Panc1 (cell line): Measurements from ENCODE around the gene CCDC172. TPM values are rescaled to one million over a fixed set of nuclear protein-coding genes. Genes with fewer than 3 reads are reported as not detected.

Experiments
- ATAC-seq: fragments of 200-7000 bp; cut with Tn5 transposase; 2 replicates; pipeline ENCODE4 v1.9.1; 2020; ENCODE audit warnings: mild to moderate bottlenecking, moderate library complexity
- BruUV-seq: library from RNA; stranded (reverse); fragments of 400-500 nt; replicated peaks from 2 replicates; lab custom pipeline; 2021; lab: Mats Ljungman, UMichigan
- CTCF ChIA-PET: fragments of 300-600 bp; sonication (Branson Sonifier 250); formaldehyde crosslinking; loops from one replicate; lab custom pipeline; 2022; ENCODE audit warnings: antibody characterized with exemption; lab: Charles Lee
- POLR2A ChIA-PET: fragments of 300-600 bp; sonication (Branson Sonifier 250); formaldehyde crosslinking; loops from one replicate; lab custom pipeline; 2022; ENCODE audit warnings: antibody characterized with exemption; lab: Charles Lee
- DNase-seq: peaks from one replicate; pipeline ENCODE4 v3.0.0-alpha.2; 2010; ENCODE audit warnings: low read depth, low spot score
- H3K27ac ChIP-seq: 2 replicates; pipeline ENCODE4 v1.5.1; 2011; ENCODE audit warnings: mild to moderate bottlenecking, low read length, inconsistent platforms
- H3K27me3 ChIP-seq: fragments of 200-500 bp; sonication (Bioruptor generic); 2 replicates; pipeline ENCODE4 v1.6.0; 2014; ENCODE audit warnings: low read length, inconsistent platforms; ENCODE audit not compliant: control insufficient read depth, insufficient read depth
- H3K36me3 ChIP-seq: fragments of 200-500 bp; sonication (Bioruptor generic); 2 replicates; pipeline ENCODE4 v1.5.1; 2014; ENCODE audit warnings: inconsistent platforms, mild to moderate bottlenecking, low read length, moderate library complexity; ENCODE audit not compliant: control insufficient read depth, insufficient read depth
- H3K4me1 ChIP-seq: 2 replicates; pipeline ENCODE4 v1.5.1; 2011; ENCODE audit warnings: inconsistent platforms, mild to moderate bottlenecking, low read length, moderate library complexity; ENCODE audit not compliant: control insufficient read depth, insufficient read depth
- H3K4me3 ChIP-seq, 2 experiments: 2 replicates each; pipeline ENCODE4 v1.5.1; 2011 to 2012; ENCODE audit warnings: low read depth in 2 of 2, low read length in 2 of 2, mild to moderate bottlenecking in 2 of 2, inconsistent platforms in 1 of 2, moderate library complexity in 1 of 2
- H3K9me3 ChIP-seq: fragments of 200-500 bp; sonication (Bioruptor generic); 2 replicates; pipeline ENCODE4 v1.5.1; 2014; ENCODE audit warnings: low read depth, mild to moderate bottlenecking, inconsistent platforms, low read length, moderate library complexity; ENCODE audit not compliant: control insufficient read depth, insufficient read depth
- POLR2AphosphoS5 ChIP-seq: IDR thresholded peaks from 2 replicates; pipeline ENCODE4 v1.6.1; 2012; ENCODE audit warnings: mild to moderate bottlenecking, low read depth, low read length, moderate library complexity
- SIN3A ChIP-seq: IDR thresholded peaks from 2 replicates; pipeline ENCODE4 v1.6.1; 2012; ENCODE audit warnings: low read depth, mild to moderate bottlenecking, low read length, moderate library complexity, borderline replicate concordance; ENCODE audit not compliant: insufficient read depth
- TCF7L2 ChIP-seq: IDR thresholded peaks from 2 replicates; pipeline ENCODE4 v1.6.1; 2011; ENCODE audit warnings: mild to moderate bottlenecking, low read depth, low read length, inconsistent platforms
- in situ Hi-C: cut with HindIII; loops from 2 replicates; pipeline ENCODE4 v1.10.0; 2016; ENCODE audit warnings: low sequenced_read_pairs, low pct_unique_long_range_greater_than_20kb
- intact Hi-C: fragments of 100-400 bp; cut with micrococcal nuclease; formaldehyde crosslinking; loops from one replicate; pipeline ENCODE4 v1.10.0; 2022; ENCODE audit not compliant: unreplicated experiment
- total RNA-seq: library from RNA; stranded (reverse); gene quantifications from one replicate; pipeline ENCODE4 v1.2.1, GENCODE V29; 2021; ENCODE audit not compliant: unreplicated experiment
- TF ChIP-seq, protein P1 (sequence below), 2 experiments: IDR thresholded peaks; 2 replicates each; pipeline ENCODE4 v1.6.1; 2011 to 2012; ENCODE audit warnings: low read depth in 2 of 2, control low read depth in 1 of 2, low read length in 1 of 2, mild to moderate bottlenecking in 1 of 2, moderate library complexity in 1 of 2; ENCODE audit not compliant: insufficient read depth in 1 of 2
- TF ChIP-seq, protein P2 (sequence below): fragments of 450-650 bp; IDR thresholded peaks from 2 replicates; pipeline ENCODE4 v1.5.1; 2017; ENCODE audit warnings: mild to moderate bottlenecking

The CCDC172 gene
- total RNA-seq, 1 experiment from 2014 or later = not detected

DNA sequence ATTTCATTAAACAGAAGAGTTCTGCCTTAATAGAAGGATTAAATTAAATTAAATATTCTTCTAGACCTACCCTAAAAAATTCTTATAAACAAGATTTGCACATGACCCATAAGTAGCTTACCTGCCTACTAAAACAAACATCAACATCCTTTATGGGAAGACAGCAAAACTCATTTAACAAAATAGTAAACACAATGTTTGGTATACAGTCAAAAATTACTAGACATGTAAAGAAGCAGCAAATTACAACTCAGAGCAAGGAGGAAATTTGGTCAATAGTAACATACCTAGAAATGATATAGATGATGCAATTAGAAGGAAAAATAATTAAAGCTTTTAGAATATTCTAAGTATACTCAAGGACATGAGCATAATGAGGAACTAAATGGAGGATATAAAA, 27.9 kb downstream of the CCDC172 start:
- no peak for ATAC-seq
- POLR2A ChIA-PET = interaction anchor here (0.6 kb wide), 1 partner anchor 10 kb away, joined by 4 read pairs; no protein-coding TSS in a partner anchor

DNA sequence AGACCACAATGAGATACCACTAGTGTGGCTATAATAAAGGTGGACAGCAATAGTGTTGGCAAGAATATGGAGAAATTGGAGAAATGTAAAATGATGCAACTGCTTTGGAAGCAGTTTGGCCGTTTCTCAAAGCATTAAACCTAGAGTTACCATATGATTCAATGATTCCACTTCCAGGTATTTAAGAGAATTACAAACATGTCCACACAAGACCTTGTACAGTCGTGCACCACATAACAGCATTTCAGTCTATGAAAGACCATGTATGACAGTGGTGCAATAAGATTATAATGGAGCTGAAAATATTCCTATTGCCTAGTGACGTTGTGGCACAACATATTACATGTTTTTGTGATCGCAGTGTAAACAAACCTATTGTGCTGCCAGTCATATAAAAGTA, 29.6 kb downstream of the CCDC172 start:
- intact Hi-C loops = no loop called here
- ChIA-PET CTCF (no interaction called here), POLR2A (no interaction called here)
- TF ChIP-seq SIN3A = no peak
- TF ChIP-seq, protein P1, sequence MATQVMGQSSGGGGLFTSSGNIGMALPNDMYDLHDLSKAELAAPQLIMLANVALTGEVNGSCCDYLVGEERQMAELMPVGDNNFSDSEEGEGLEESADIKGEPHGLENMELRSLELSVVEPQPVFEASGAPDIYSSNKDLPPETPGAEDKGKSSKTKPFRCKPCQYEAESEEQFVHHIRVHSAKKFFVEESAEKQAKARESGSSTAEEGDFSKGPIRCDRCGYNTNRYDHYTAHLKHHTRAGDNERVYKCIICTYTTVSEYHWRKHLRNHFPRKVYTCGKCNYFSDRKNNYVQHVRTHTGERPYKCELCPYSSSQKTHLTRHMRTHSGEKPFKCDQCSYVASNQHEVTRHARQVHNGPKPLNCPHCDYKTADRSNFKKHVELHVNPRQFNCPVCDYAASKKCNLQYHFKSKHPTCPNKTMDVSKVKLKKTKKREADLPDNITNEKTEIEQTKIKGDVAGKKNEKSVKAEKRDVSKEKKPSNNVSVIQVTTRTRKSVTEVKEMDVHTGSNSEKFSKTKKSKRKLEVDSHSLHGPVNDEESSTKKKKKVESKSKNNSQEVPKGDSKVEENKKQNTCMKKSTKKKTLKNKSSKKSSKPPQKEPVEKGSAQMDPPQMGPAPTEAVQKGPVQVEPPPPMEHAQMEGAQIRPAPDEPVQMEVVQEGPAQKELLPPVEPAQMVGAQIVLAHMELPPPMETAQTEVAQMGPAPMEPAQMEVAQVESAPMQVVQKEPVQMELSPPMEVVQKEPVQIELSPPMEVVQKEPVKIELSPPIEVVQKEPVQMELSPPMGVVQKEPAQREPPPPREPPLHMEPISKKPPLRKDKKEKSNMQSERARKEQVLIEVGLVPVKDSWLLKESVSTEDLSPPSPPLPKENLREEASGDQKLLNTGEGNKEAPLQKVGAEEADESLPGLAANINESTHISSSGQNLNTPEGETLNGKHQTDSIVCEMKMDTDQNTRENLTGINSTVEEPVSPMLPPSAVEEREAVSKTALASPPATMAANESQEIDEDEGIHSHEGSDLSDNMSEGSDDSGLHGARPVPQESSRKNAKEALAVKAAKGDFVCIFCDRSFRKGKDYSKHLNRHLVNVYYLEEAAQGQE (IDR thresholded peaks at IDR 0.05; ENCODE audit: insufficient read depth in 1 of 2, low read depth in 2 of 2, low read length in 1 of 2) = no peak
- TF ChIP-seq POLR2AphosphoS5 = no peak
- no peak for TF ChIP-seq TCF7L2
- TF ChIP-seq, protein P2, sequence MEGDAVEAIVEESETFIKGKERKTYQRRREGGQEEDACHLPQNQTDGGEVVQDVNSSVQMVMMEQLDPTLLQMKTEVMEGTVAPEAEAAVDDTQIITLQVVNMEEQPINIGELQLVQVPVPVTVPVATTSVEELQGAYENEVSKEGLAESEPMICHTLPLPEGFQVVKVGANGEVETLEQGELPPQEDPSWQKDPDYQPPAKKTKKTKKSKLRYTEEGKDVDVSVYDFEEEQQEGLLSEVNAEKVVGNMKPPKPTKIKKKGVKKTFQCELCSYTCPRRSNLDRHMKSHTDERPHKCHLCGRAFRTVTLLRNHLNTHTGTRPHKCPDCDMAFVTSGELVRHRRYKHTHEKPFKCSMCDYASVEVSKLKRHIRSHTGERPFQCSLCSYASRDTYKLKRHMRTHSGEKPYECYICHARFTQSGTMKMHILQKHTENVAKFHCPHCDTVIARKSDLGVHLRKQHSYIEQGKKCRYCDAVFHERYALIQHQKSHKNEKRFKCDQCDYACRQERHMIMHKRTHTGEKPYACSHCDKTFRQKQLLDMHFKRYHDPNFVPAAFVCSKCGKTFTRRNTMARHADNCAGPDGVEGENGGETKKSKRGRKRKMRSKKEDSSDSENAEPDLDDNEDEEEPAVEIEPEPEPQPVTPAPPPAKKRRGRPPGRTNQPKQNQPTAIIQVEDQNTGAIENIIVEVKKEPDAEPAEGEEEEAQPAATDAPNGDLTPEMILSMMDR = no peak
- no peaks in the 10 kb centered on the region for H3K27me3 ChIP-seq
- H3K9me3 ChIP-seq = no peaks in the 10 kb centered on the region
- ATAC-seq = no peak
- BruUV-seq = no TSS peak
- H3K4me1 ChIP-seq = no peaks in the 10 kb centered on the region
- no peaks in the 10 kb centered on the region for H3K36me3 ChIP-seq
- in situ Hi-C loops = no loop called here
- H3K27ac ChIP-seq = no peak overlapping the region
- no peak overlapping the region for H3K4me3 ChIP-seq
- no peak for DNase-seq

More for the DNA sequence above, 27.9 kb downstream of the CCDC172 start:
- Histone ChIP-seq H3K4me3 (no peak overlapping the region), H3K27ac (no peak overlapping the region), H3K36me3 (no peaks in the 10 kb centered on the region), H3K4me1 (no peaks in the 10 kb centered on the region), H3K27me3 (no peaks in the 10 kb centered on the region), H3K9me3 (no peaks in the 10 kb centered on the region)
- intact Hi-C loops = no loop called here
- no peak for DNase-seq
- CTCF ChIA-PET = no interaction called here
- BruUV-seq = no TSS peak
- in situ Hi-C loops = no loop called here
- TF ChIP-seq, protein P1 (IDR thresholded peaks at IDR 0.05; ENCODE audit: insufficient read depth in 1 of 2, low read depth in 2 of 2, low read length in 1 of 2) = no peak
